ENCODE measurements around the gene PPM1J. TPM values are rescaled to one million over a fixed set of nuclear protein-coding genes. Genes with fewer than 3 reads are reported as not detected.

Gene PPM1J
- total and polyA plus RNA-seq, 2 of the 8 experiments (the other 6 are each of a cell fraction or from before 2014, with no cell fraction given): 19.4 to 31.6 TPM

DNA sequence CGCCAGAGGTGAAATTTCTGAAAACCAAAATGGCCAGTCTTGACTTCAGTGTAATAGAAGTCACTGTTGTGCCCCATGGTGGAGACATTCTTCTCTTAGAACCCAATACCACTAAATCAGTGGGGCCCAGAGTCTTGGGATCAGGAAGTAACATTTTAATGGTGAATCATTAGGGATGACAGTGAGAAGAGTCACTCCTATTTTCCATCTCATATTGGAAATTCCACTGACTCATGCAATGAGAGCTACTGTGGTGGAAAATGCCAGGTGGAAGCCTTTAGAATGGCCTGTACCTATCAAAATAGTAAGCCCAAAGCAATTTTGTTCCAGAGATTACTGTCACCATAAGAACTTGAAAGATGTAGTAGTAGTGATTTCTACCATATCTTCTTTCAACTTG lies 20.6 kb upstream of the PPM1J start:
- Histone ChIP-seq H2BK15ac (ENCODE audit: low read length) (no peak overlapping the region), H3K4me2 (ENCODE audit: insufficient read depth in 1 of 2, low read depth in 2 of 2, low read length in 2 of 2) (no peak overlapping the region)
- TF ChIP-seq, protein P1, sequence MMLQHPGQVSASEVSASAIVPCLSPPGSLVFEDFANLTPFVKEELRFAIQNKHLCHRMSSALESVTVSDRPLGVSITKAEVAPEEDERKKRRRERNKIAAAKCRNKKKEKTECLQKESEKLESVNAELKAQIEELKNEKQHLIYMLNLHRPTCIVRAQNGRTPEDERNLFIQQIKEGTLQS (IDR thresholded peaks at IDR 0.05; ENCODE audit: insufficient read depth, low read depth, low read length): no peak
- TF ChIP-seq TCF12 (IDR thresholded peaks at IDR 0.05; ENCODE audit: low read depth, low read length): no peak

More for the DNA sequence above, 20.6 kb upstream of the PPM1J start:
- Histone ChIP-seq H3K23me2 (ENCODE audit: low read depth, low read length) (no peaks in the 10 kb centered on the region; the same call in 1 of the 2 replicates), H3K56ac (replicated peaks; ENCODE audit: insufficient read length, low read depth, low read length) (no peak overlapping the region), H3K4me3 (ENCODE audit: extremely low read depth in 1 of 4, insufficient read depth in 2 of 4, low read depth in 3 of 4, low read length in 4 of 4) (no peak overlapping the region), H4K8ac (ENCODE audit: extremely low read depth, insufficient read depth, low read length) (no peak overlapping the region), H3K9ac (replicated peaks in 1 of 4; ENCODE audit: extremely low read depth in 1 of 4, low read depth in 3 of 4, low read length in 3 of 4) (no peak overlapping the region), H3K18ac (ENCODE audit: extremely low read depth, low read length) (no peak overlapping the region), H2BK20ac (ENCODE audit: low read length) (no peak overlapping the region), H4K5ac (ENCODE audit: insufficient read length, low read depth, low read length) (no peak overlapping the region), H2BK5ac (ENCODE audit: low read depth, low read length) (no peak overlapping the region), H3K4me1 (replicated peaks in 1 of 4; ENCODE audit: control insufficient read depth in 3 of 4, insufficient read depth in 4 of 4, low read length in 3 of 4) (no peaks in the 10 kb centered on the region), H3K36me3 (ENCODE audit: control insufficient read depth in 2 of 4, insufficient read depth in 4 of 4, low read length in 3 of 4) (no peaks in the 10 kb centered on the region), H3K14ac (ENCODE audit: insufficient read length) (no peak overlapping the region), H2BK12ac (ENCODE audit: low read depth, low read length) (no peak overlapping the region), H3K9me3 (ENCODE audit: insufficient read depth in 2 of 2, low read depth in 1 of 2, low read length in 1 of 2) (no peaks in the 10 kb centered on the region), H3K27me3 (replicated peaks in 1 of 4; ENCODE audit: control insufficient read depth in 3 of 4, extremely low read depth in 1 of 4, insufficient read depth in 3 of 4, low read length in 3 of 4) (no peaks in the 10 kb centered on the region; a peak in 1 of 7 replicates), H3K4ac (replicated peaks; ENCODE audit: insufficient read length, low read depth, low read length) (no peak overlapping the region), H4K20me1 (replicated peaks in 1 of 2; ENCODE audit: control insufficient read depth in 1 of 2, insufficient read depth in 2 of 2, low read length in 2 of 2) (no peaks in the 10 kb centered on the region), H3K23ac (ENCODE audit: insufficient read length) (no peak overlapping the region), H3K79me2 (ENCODE audit: control insufficient read depth in 1 of 2, insufficient read depth in 2 of 2, low read length in 2 of 2) (no peaks in the 10 kb centered on the region), H3K27ac (ENCODE audit: low read depth, low read length) (no peak overlapping the region), H2AK5ac (ENCODE audit: low read depth, low read length) (no peak overlapping the region), H3K79me1 (ENCODE audit: low read depth, low read length) (no peaks in the 10 kb centered on the region), H2AFZ (ENCODE audit: low read length) (no peak overlapping the region), H4K91ac (replicated peaks; ENCODE audit: insufficient read length, low read length) (no peak overlapping the region), H2BK120ac (replicated peaks; ENCODE audit: low read depth, low read length) (no peak overlapping the region)
- FAIRE-seq (no peak), DNase-seq (ENCODE audit: low read depth in 1 of 2, low spot score in 2 of 2) (no peak)
- CTCF ChIA-PET (ENCODE audit: partially characterized antibody): interaction anchor here (2.3 to 3.5 kb wide), 2 partner anchors 16 to 69 kb away, joined by 7 to 25 read pairs; a partner anchor contains a TSS
- WGBS, 2 experiments (ENCODE audit: extremely low coverage in 1 of 2, insufficient coverage in 1 of 2, insufficient read length in 1 of 2, insufficient replicate concordance in 2 of 2, low coverage in 1 of 2, low lambda C conversion rate in 2 of 2, missing lambda C conversion rate in 1 of 2): 93% methylated on average over 1 of the region's 1 CpG; no CpG with 5 or more reads in 1 of the 2 experiments
- POLR2A ChIA-PET (ENCODE audit: partially characterized antibody): no interaction called here

Data from H1 (cell line).